Limb (tissue), 2 donors: Measurements from ENCODE around the gene PRR29.
"Not testable (repeated sequence)": the region's sequence is repeated elsewhere in the genome, so short reads cannot be mapped to it uniquely, and the experiment has no call there.

ENCODE experiments used
- DNase-seq, 2 donors: peaks; one replicate each; pipeline ENCODE4 v3.0.0-alpha.2; 2016; ENCODE audit errors: extremely low spot score in 2 of 2

The PRR29 gene

GRCh38 chr17:63996430-63997182 is 1.5 kb upstream of the PRR29 start:
- DNase-seq = no peak

GRCh38 chr17:63997341-63998048 is 656 bp upstream of the PRR29 start:
- no peak for DNase-seq

GRCh38 chr17:63998721-63999679 is 849 bp downstream of the PRR29 start:
- DNase-seq = no peak

DNA sequence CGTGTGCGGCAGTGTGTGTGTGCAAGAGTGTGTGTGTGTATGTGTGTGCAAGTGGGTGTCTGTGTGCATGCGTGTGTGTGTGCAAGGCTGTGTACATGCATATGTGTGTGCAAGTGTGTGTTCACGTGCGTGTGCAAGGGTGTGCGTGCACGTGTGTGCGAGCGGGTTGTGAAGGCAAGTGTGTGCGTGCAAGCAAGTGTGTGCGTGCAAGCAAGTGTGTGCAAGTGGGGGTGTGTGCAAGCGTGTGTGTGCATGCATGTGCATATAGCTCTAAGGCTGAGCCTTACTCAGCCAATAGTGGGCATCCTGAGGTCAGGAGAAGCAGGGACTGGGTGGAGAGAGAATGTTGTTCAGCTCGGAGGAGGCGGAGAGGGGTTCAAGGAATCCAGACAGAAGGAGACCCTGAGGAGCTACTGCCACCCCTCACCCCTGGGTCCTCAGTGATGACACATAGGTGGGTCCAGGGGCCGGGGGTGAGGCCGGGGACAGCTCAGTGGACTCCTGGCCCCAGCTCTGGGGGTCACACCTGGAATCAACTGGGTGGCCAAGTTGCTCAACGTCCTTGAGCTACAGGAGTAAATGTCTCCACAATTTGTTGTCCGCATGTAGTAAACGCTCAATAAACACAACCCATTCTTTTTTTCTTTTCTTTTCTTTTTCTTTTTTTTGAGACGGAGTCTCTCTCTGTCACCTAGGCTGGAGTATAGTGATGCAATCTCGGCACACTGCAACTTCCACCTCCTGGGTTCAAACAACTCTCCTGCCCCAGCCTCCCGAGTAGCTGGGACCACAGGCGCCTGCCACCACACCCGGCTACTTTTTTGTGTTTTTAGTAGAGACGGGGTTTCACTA is 1.8 kb downstream of the PRR29 start:
- DNase-seq = no peak

DNA sequence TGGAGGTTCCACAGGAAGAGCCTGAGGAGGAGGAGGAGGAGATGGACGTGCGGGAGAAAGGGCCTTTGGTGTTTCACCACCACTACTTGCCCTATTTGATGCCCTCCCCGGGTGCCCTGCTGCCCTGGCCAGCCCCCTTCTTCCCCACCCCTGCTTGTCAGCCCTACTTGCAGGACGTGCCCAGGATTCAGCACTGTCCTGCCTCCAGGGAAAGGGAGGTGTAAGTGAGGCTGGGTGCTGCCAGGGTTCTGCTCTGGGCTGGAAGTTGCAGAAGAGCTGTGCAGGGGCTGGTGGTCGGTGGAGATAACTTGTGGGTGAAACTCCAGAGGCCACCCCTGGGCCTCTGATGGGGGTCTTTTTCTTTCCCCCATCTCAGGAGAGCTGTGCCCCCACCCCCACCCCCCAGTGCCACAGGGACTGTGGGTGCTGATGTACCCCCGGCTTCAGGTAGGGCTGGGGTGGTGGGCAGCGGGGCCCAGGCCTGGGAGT is 3.0 kb downstream of the PRR29 start:
- DNase-seq = no peak

DNA sequence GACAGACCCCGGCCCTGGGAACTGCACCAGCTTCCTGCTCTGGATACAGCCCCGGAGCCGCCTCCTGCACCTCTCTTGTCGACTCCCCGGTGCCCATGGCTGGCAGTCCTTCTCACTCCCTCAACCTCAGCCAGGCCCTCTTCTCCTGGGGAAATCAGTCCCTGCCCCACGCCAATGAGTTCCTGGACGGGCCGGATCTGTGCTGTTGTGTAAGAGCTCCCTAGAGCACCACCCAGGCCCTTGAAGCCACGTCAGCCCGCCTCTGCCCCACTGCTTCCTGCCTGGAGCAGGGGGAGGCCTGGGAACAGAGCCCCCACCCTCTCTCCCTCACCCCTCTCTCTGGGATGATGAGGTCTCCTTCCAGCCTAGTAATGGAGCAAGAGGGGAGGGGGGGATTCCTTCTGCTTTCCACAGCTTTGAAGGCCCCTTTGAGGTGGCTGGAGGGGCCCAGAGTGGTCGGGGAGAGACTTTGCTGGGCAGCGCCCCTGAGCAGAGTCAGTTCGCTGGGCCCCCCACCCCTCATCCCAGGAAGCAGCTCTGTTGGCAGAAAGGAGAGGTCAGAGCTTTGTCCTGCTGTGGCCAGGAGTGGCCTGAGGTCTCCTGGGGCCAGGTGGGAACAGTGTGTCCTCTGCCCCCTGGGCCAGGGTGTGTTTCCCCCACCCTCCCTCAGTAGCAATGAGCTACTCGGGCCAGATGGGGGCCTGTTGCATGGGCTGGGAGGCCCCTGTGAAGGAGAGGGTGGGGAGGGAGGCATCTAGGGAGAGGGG is 3.8 kb downstream of the PRR29 start:
- no peak for DNase-seq

- DNase-seq = no peak
These were observed 4.7 kb downstream of the PRR29 start for GRCh38 chr17:64002658-64003525.

GRCh38 chr17:64003526-64004121 is 5.5 kb downstream of the PRR29 start:
- no peak for DNase-seq

DNA sequence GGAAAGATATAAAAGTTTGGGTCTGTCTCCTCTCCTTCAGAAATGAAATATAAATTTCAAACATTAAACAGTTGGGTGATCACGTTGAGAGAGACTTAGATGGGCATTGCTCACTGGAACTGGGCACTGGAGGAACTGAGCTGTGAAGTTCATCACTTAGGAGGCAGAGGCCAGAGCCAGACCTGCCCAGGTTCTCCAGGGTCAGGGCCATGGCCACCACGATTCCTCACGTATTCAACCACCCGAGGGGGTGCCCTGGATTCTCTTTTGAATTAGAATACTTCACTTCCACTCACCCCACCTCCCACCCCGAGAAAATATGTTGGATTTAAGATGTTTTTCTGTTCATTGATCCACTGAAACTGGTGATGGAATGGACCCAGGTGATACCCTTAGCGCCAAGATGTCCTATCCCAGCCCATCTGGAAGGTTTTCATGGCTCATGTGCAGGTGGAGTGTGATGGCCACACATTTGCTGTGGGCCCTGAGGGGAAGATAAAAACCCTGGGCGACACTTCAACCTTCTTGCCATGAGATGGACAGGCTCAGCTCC is 6.1 kb downstream of the PRR29 start:
- DNase-seq = no peak

DNA sequence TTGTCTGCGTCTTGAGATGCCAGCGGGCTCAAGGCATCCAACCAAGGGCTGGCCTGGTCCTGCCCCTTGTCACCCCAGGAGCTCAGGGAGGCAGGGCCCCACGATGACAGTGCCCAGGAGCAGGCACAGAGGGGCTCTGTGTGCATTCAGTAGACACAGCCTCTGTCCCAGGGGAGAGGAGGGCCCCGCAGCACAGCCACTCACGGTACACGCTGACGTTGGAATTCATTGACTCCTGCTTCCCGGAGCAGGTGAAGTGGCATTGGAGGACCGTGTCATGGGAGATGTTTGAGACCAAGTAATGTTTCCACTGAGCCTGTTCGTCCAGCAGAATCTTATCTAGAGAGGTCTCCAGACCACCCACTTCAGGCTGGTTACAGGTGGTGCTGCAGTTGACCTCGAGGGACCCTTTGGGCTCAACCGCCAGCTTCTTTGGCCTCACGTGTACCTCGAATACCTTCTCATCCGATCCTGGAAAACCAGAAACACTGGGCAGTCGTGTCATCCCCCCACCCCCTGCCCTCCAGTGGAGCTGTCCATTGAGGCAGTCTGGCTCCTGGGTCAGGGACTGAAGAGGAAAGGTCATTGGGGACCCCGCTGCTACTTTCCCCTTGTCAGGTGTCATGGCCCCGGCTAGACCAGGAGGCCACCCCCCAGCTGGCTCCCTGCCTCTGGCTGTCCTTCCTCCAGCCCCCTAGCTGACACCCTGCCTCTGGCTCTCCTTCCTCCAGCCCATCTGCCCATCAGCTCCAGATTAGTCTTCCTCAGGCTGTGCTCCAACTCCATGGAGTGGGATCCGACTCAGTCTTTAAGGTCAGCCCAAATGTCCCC is 7.0 kb downstream of the PRR29 start:
- DNase-seq = no peak

- no peak for DNase-seq
These were observed 7.6 kb downstream of the PRR29 start for GRCh38 chr17:64005734-64006167.

GRCh38 chr17:64006361-64007088 is 8.4 kb downstream of the PRR29 start:
- no peak for DNase-seq

DNA sequence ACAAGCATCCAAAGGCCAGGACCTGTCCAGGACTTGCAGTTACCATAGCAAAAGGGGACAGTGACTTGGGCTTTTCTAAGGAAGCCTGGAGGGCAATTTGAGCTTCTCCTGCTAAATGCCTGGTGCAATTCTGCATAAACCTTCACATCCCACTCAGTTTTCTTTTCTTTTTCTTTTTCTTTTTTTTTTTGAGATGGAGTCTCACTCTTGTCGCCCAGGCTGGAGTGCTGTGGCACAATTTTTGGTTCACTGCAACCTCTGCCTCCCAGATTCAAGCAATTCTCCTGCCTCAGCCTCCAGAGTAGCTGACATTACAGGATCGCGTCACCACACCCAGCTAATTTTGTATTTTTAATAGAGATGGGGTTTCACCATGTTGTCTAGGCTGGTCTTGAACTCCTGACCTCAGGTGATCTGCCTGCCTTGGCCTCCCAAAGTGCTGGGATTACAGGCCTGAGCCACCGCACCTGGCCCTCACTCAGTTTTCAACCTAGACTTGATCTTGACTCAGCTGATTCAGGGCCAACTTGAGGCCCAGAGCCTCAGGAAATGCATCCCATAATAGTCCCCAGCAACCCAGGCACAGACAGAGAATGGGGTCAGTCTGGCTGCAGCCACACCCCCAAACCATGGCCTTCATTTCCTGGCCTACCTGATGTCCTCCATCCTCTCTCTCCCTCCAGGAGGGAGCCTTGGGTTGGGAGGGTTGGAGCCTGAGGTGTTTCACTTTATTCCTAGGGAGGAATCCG is 9.1 kb downstream of the PRR29 start:
- DNase-seq = not testable (repeated sequence)

DNA sequence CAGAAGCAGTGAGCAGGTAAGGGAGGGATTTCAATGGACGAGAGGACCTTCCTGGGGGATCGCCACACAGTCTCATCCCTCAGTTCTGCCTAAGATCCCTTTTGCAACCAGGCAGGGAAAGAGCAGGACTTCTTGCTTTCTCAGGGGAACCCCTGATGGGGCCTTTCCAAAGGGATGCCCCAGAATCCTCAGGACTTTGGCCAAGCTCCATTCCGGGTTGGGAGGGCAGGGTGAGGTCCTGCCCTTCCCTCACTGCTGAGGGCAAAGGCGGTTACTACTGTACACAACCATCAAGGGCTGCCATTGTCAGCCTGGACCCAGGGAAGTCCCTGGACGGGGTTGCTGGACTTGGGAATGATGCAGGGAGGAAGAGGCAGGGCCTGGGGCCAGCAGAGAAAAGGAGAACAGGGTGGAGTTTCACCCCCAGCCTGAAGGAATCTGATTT is 9.7 kb downstream of the PRR29 start:
- DNase-seq = no peak

- no peak for DNase-seq
These were observed 10.2 kb downstream of the PRR29 start for GRCh38 chr17:64008346-64008745.

DNA sequence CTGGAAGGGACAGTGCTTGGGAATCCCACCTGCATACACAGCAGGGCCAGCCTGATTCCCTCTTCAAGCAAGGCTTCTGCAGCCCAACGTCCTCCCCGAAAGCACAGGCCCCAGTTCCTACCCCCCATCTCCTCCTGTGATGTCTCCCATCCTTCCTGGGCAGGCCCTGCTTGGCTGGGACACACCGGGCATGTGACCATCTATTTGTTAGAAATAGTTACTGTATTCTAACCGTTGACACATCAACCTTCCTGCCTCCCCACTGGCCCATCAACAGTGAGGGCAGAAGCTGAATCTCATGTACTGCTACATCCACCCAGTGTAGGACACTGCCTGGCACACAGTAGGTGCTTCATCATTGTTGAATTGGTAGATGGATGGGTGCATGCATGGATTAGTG is 10.7 kb downstream of the PRR29 start:
- no peak for DNase-seq
